Measurements from ENCODE around the gene DHODH. TPM values are rescaled to one million over a fixed set of nuclear protein-coding genes. Genes with fewer than 3 reads are reported as not detected.

DHODH gene
- total and polyA plus RNA-seq, 2 of the 4 experiments (the other 2 are of a cell fraction): 3.2 to 4.1 TPM

- Histone ChIP-seq H3K23ac (ENCODE audit: low read depth, low read length) (no peak overlapping the region), H4K91ac (ENCODE audit: insufficient read depth, low read depth, low read length) (no peak overlapping the region), H2AFZ (replicated peaks; ENCODE audit: low read length, poor library complexity) (no peak overlapping the region), H3K4ac (ENCODE audit: low read depth, low read length) (no peak overlapping the region), H3K56ac (ENCODE audit: extremely low read depth, insufficient read depth, low read length) (no peak overlapping the region), H2BK15ac (ENCODE audit: low read depth, low read length) (no peak overlapping the region), H3K18ac (ENCODE audit: low read depth, low read length) (no peak overlapping the region), H3K4me1 (ENCODE audit: control insufficient read depth, insufficient read depth, low read length) (no peaks in the 10 kb centered on the region), H4K5ac (ENCODE audit: low read depth, low read length) (no peak overlapping the region), H3K27ac (ENCODE audit: insufficient read depth, low read length) (no peak overlapping the region), H2BK5ac (ENCODE audit: low read depth, low read length, poor library complexity, severe bottlenecking) (no peak overlapping the region), H3K9me1 (ENCODE audit: insufficient read depth, low read length) (no peaks in the 10 kb centered on the region), H4K8ac (ENCODE audit: low read depth in 2 of 2, low read length in 2 of 2) (no peak overlapping the region), H3K9ac (ENCODE audit: low read depth, low read length) (no peak overlapping the region), H3K14ac (replicated peaks; ENCODE audit: low read depth, low read length) (no peak overlapping the region), H4K20me1 (ENCODE audit: insufficient read depth, low read length) (no peaks in the 10 kb centered on the region), H3K36me3 (ENCODE audit: control insufficient read depth, insufficient read depth, low read length) (no peaks in the 10 kb centered on the region), H3K27me3 (ENCODE audit: control insufficient read depth, insufficient read depth, low read length) (peaks cover 5% of the 10 kb centered on the region), H3K9me3 (ENCODE audit: control insufficient read depth, insufficient read depth, low read length) (no peaks in the 10 kb centered on the region), H2BK20ac (ENCODE audit: low read depth, low read length) (no peak overlapping the region), H2AK9ac (replicated peaks; ENCODE audit: low read depth, low read length, poor library complexity) (no peak overlapping the region), H2BK120ac (ENCODE audit: low read depth, low read length) (no peak overlapping the region), H3K4me2 (ENCODE audit: low read depth, low read length) (no peak overlapping the region), H3K79me1 (ENCODE audit: low read depth in 1 of 2, low read length in 2 of 2) (no peaks in the 10 kb centered on the region), H3K4me3 (ENCODE audit: insufficient read depth, low read depth, low read length) (no peak overlapping the region), H2AK5ac (ENCODE audit: low read depth, low read length) (no peak overlapping the region)
- 83% methylated on average over 1 of the region's 4 CpGs; no CpG with 5 or more reads in 1 of the 2 experiments for WGBS, 2 experiments (ENCODE audit: extremely low coverage in 2 of 2, insufficient read length in 1 of 2)
- POLR2A ChIA-PET (ENCODE audit: unreplicated experiment): no interaction called here
- no peak for DNase-seq
- BruUV-seq (replicated peaks): no TSS peak
- CTCF ChIA-PET: interaction anchor here (2.1 kb wide), 1 partner anchor 10 kb away, joined by 6 read pairs; no protein-coding TSS in a partner anchor
- ATAC-seq (ENCODE audit: low read depth): no peak
- intact Hi-C loops (cut with micrococcal nuclease) (no loop called here), in situ Hi-C loops (cut with MboI; ENCODE audit: low sequenced_read_pairs) (no loop called here), dilution Hi-C loops (cut with HindIII; ENCODE audit: low sequenced_read_pairs, unreplicated experiment) (no loop called here)
- no peak for TF ChIP-seq NFE2L2 (IDR thresholded peaks at IDR 0.05; ENCODE audit: low read depth, low read length)
- no peak for TF ChIP-seq MAZ (IDR thresholded peaks at IDR 0.05; ENCODE audit: borderline replicate concordance, low read depth, low read length)
- TF ChIP-seq RCOR1 (IDR thresholded peaks at IDR 0.05; ENCODE audit: insufficient replicate concordance, low read length): no peak
- TF ChIP-seq RAD21 (IDR thresholded peaks at IDR 0.05; ENCODE audit: low read length): no peak
- no peak for TF ChIP-seq FOS (IDR thresholded peaks at IDR 0.05; ENCODE audit: low read depth, low read length)
- TF ChIP-seq MAFK (IDR thresholded peaks at IDR 0.05; ENCODE audit: low read depth, low read length): no peak
- TF ChIP-seq CHD1 (IDR thresholded peaks at IDR 0.05; ENCODE audit: low read depth, low read length): no peak
- no peak for TF ChIP-seq USF2 (IDR thresholded peaks at IDR 0.05; ENCODE audit: low read depth, low read length)
- TF ChIP-seq SMC3 (IDR thresholded peaks at IDR 0.05; ENCODE audit: low read depth, low read length): no peak
- TF ChIP-seq, protein P1, sequence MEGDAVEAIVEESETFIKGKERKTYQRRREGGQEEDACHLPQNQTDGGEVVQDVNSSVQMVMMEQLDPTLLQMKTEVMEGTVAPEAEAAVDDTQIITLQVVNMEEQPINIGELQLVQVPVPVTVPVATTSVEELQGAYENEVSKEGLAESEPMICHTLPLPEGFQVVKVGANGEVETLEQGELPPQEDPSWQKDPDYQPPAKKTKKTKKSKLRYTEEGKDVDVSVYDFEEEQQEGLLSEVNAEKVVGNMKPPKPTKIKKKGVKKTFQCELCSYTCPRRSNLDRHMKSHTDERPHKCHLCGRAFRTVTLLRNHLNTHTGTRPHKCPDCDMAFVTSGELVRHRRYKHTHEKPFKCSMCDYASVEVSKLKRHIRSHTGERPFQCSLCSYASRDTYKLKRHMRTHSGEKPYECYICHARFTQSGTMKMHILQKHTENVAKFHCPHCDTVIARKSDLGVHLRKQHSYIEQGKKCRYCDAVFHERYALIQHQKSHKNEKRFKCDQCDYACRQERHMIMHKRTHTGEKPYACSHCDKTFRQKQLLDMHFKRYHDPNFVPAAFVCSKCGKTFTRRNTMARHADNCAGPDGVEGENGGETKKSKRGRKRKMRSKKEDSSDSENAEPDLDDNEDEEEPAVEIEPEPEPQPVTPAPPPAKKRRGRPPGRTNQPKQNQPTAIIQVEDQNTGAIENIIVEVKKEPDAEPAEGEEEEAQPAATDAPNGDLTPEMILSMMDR (conservative IDR thresholded peaks at IDR 0.05; ENCODE audit: low read depth, low read length): no peak
- TF ChIP-seq RFX5 (IDR thresholded peaks at IDR 0.05; ENCODE audit: low read depth, low read length): no peak
These were observed 37.0 kb upstream of the DHODH start for GRCh38 chr16:71971571-71971970.
